Measurements from ENCODE around the gene TMEM38B. TPM values are rescaled to one million over a fixed set of nuclear protein-coding genes. Genes with fewer than 3 reads are reported as not detected.

Gene TMEM38B
- polyA plus RNA-seq, 3 donors = 4.5 to 14.8 (median 12.2) TPM

DNA sequence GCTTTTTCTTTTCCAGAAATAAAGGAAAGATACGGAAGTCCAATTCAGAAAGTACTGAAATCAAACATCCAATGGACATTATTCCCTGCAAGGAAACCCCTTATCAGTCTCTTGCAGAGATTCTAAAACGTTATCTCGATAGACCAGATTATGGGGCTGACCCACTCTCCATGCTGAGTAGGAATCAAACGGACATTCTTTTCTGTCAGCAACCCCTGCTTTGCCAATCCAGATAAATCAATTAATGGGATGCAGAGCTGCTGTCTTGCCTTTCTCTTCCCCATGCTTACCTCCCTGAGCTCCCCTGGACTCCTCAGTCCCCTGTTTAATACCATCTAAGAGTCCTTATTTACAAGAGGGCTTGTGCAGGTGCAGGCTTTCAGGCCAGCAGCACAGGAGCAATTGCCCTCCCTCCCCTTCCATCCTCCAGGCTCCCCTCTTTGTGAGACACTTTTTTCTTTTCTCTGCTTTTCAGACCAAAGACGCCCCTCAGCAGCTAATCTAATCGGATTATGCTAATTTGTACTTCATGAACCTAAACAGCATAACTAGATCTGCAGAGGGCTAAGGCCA lies 17.9 kb upstream of the TMEM38B start:
- TF ChIP-seq, protein P1, sequence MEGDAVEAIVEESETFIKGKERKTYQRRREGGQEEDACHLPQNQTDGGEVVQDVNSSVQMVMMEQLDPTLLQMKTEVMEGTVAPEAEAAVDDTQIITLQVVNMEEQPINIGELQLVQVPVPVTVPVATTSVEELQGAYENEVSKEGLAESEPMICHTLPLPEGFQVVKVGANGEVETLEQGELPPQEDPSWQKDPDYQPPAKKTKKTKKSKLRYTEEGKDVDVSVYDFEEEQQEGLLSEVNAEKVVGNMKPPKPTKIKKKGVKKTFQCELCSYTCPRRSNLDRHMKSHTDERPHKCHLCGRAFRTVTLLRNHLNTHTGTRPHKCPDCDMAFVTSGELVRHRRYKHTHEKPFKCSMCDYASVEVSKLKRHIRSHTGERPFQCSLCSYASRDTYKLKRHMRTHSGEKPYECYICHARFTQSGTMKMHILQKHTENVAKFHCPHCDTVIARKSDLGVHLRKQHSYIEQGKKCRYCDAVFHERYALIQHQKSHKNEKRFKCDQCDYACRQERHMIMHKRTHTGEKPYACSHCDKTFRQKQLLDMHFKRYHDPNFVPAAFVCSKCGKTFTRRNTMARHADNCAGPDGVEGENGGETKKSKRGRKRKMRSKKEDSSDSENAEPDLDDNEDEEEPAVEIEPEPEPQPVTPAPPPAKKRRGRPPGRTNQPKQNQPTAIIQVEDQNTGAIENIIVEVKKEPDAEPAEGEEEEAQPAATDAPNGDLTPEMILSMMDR (IDR thresholded peaks at IDR 0.05) = no peak
- no peaks in the 10 kb centered on the region for H3K9me3 ChIP-seq (replicated peaks in 1 of 2; ENCODE audit: control insufficient read depth in 1 of 2, insufficient read depth in 1 of 2, low read length in 2 of 2)
- Mint-ChIP-seq H3K4me3 (no peak overlapping the region), H3K27ac (no peak overlapping the region), H3K36me3 (no peaks in the 10 kb centered on the region), H3K4me1 (peaks cover 17% of the 10 kb centered on the region), H3K27me3 (ENCODE audit: low read depth in 3 of 3) (peaks cover 0 to 4% (median 0%) of the 10 kb centered on the region in 3 donors), H3K9me3 (peaks cover 0 to 3% (median 0%) of the 10 kb centered on the region in 7 donors)
- intact Hi-C loops (cut with micrococcal nuclease) = no loop called here
- H3K4me2 ChIP-seq (replicated peaks; ENCODE audit: extremely low read depth, low read length, poor library complexity, severe bottlenecking) = no peak overlapping the region
- WGBS (ENCODE audit: insufficient coverage) = 100% methylated on average over 2 of the region's 6 CpGs
- no peak overlapping the region for H3K27ac ChIP-seq (ENCODE audit: low read depth in 1 of 2, low read length in 2 of 2)
- H4K20me1 ChIP-seq (ENCODE audit: insufficient read depth, low read length) = no peaks in the 10 kb centered on the region
- H3K9ac ChIP-seq (ENCODE audit: insufficient read depth, low read length, poor library complexity, severe bottlenecking) = no peak overlapping the region
- no peaks in the 10 kb centered on the region for H3K36me3 ChIP-seq (replicated peaks in 1 of 2; ENCODE audit: control insufficient read depth in 1 of 2, insufficient read depth in 2 of 2, low read length in 2 of 2)
- no peak overlapping the region for H3K4me3 ChIP-seq (replicated peaks in 1 of 3; ENCODE audit: low read depth in 2 of 3, low read length in 3 of 3)
- no peak overlapping the region for H2AFZ ChIP-seq (ENCODE audit: insufficient read depth, low read depth, low read length, poor library complexity, severe bottlenecking)
- no peaks in the 10 kb centered on the region for H3K27me3 ChIP-seq (ENCODE audit: control insufficient read depth in 2 of 2, insufficient read depth in 2 of 2, low read length in 2 of 2)
- H3K79me2 ChIP-seq (ENCODE audit: insufficient read depth, low read length) = no peaks in the 10 kb centered on the region
- H3K4me1 ChIP-seq (ENCODE audit: control insufficient read depth in 1 of 2, insufficient read depth in 2 of 2, low read length in 2 of 2) = peaks cover 7% of the 10 kb centered on the region in 2 donors
- DNase-seq = no peak

DNA sequence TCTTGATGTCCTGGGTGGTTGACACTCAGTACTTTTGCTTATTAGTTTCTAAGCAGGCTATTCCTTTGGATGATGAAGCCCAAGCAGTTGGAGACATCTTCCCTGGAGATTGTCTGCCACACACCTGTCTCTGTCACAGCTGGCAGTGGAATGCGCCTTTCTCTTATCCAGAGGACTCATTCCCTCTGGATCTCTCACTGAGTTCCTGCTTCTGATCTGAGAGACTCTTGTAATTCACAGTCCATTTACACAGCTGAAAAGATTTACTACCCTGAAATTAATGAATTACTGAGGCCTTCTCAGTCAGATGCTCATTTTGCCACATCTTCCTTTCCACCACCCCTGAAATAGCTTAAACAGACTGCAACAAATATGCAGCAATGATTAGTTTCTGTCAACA lies 16.2 kb upstream of the TMEM38B start:
- no peak for DNase-seq
- Histone ChIP-seq H3K79me2 (ENCODE audit: insufficient read depth, low read length) (no peaks in the 10 kb centered on the region), H3K9me3 (replicated peaks in 1 of 2; ENCODE audit: control insufficient read depth in 1 of 2, insufficient read depth in 1 of 2, low read length in 2 of 2) (no peaks in the 10 kb centered on the region), H3K4me2 (replicated peaks; ENCODE audit: extremely low read depth, low read length, poor library complexity, severe bottlenecking) (no peak overlapping the region), H3K27me3 (ENCODE audit: control insufficient read depth in 2 of 2, insufficient read depth in 2 of 2, low read length in 2 of 2) (no peaks in the 10 kb centered on the region), H3K9ac (ENCODE audit: insufficient read depth, low read length, poor library complexity, severe bottlenecking) (no peak overlapping the region), H3K4me1 (ENCODE audit: control insufficient read depth in 1 of 2, insufficient read depth in 2 of 2, low read length in 2 of 2) (no peaks in the 10 kb centered on the region), H3K4me3 (replicated peaks in 1 of 3; ENCODE audit: low read depth in 2 of 3, low read length in 3 of 3) (no peak overlapping the region), H3K36me3 (replicated peaks in 1 of 2; ENCODE audit: control insufficient read depth in 1 of 2, insufficient read depth in 2 of 2, low read length in 2 of 2) (no peaks in the 10 kb centered on the region), H4K20me1 (ENCODE audit: insufficient read depth, low read length) (no peaks in the 10 kb centered on the region), H3K27ac (ENCODE audit: low read depth in 1 of 2, low read length in 2 of 2) (no peak overlapping the region), H2AFZ (ENCODE audit: insufficient read depth, low read depth, low read length, poor library complexity, severe bottlenecking) (no peak overlapping the region)
- 100% methylated on average over 1 of the region's 1 CpG for WGBS (ENCODE audit: insufficient coverage)
- Mint-ChIP-seq H3K4me1 (peaks cover 10% of the 10 kb centered on the region), H3K27ac (no peak overlapping the region), H3K27me3 (ENCODE audit: low read depth in 3 of 3) (peaks cover 0 to 4% (median 0%) of the 10 kb centered on the region in 3 donors), H3K36me3 (no peaks in the 10 kb centered on the region), H3K4me3 (no peak overlapping the region), H3K9me3 (peaks cover 0 to 3% (median 0%) of the 10 kb centered on the region in 7 donors)
- intact Hi-C loops (cut with micrococcal nuclease) = no loop called here
- TF ChIP-seq, protein P1 (IDR thresholded peaks at IDR 0.05) = no peak
